Bronchial epithelial cell (primary cell): Measurements from ENCODE around the gene TAPT1. TPM values are rescaled to one million over a fixed set of nuclear protein-coding genes. Genes with fewer than 3 reads are reported as not detected.

ENCODE experiments used
- DNase-seq: peaks from one replicate; pipeline ENCODE4 v3.0.0-alpha.2; 2010; ENCODE audit warnings: low read depth
- FAIRE-seq: peaks from 2 replicates; lab custom pipeline; 2011; peaks lifted over from hg19 to GRCh38; lab: Jason Lieb, UNC
- H3K27me3 ChIP-seq: 2 replicates; pipeline ENCODE4 v1.5.1; 2011; ENCODE audit warnings: low read length; ENCODE audit not compliant: control insufficient read depth, insufficient read depth
- H3K36me3 ChIP-seq: 2 replicates; pipeline ENCODE4 v1.5.1; 2011; ENCODE audit warnings: low read length; ENCODE audit not compliant: control insufficient read depth, insufficient read depth
- H3K4me3 ChIP-seq: 2 replicates; pipeline ENCODE4 v1.5.1; 2011; ENCODE audit warnings: mild to moderate bottlenecking, low read depth, low read length, control low read depth
- CTCF ChIP-seq: IDR thresholded peaks from 2 replicates; pipeline ENCODE4 v1.5.1; 2011; ENCODE audit warnings: mild to moderate bottlenecking, moderate library complexity, low read length, control low read depth, inconsistent platforms; ENCODE audit not compliant: insufficient read depth, severe bottlenecking
- total RNA-seq: library from RNA; depleted of rRNA; stranded (reverse); fragments of >200 nt; gene quantifications from 2 replicates; pipeline ENCODE4 v1.2.1, GENCODE V29; 2014

The TAPT1 gene
- total RNA-seq, 1 donor from 2014 or later: 15.0 TPM

GRCh38 chr4:16233569-16234177 lies 7.4 kb upstream of the TAPT1 start:
- no peak for FAIRE-seq
- DNase-seq: no peak
- no peak for TF ChIP-seq CTCF
- Histone ChIP-seq H3K4me3 (no peak overlapping the region), H3K36me3 (no peaks in the 10 kb centered on the region), H3K27me3 (no peaks in the 10 kb centered on the region)

GRCh38 chr4:16231570-16232245 lies 5.4 kb upstream of the TAPT1 start:
- no peak for TF ChIP-seq CTCF
- FAIRE-seq (no peak), DNase-seq (no peak)
- Histone ChIP-seq H3K36me3 (no peaks in the 10 kb centered on the region), H3K4me3 (no peak overlapping the region), H3K27me3 (no peaks in the 10 kb centered on the region)

GRCh38 chr4:16230308-16230707 lies 4.0 kb upstream of the TAPT1 start:
- H3K4me3 ChIP-seq: no peak overlapping the region
- H3K36me3 ChIP-seq: no peaks in the 10 kb centered on the region
- TF ChIP-seq CTCF: no peak
- DNase-seq (no peak), FAIRE-seq (no peak)
- H3K27me3 ChIP-seq: no peaks in the 10 kb centered on the region

GRCh38 chr4:16229604-16230003 lies 3.3 kb upstream of the TAPT1 start:
- no peak for DNase-seq
- Histone ChIP-seq H3K36me3 (no peaks in the 10 kb centered on the region), H3K4me3 (no peak overlapping the region), H3K27me3 (no peaks in the 10 kb centered on the region)
- no peak for FAIRE-seq
- no peak for TF ChIP-seq CTCF

GRCh38 chr4:16227462-16227868 lies 1.2 kb upstream of the TAPT1 start:
- Histone ChIP-seq H3K4me3 (peak overlapping the region; percentile 64), H3K27me3 (no peaks in the 10 kb centered on the region), H3K36me3 (no peaks in the 10 kb centered on the region)
- FAIRE-seq (no peak), DNase-seq (no peak)
- TF ChIP-seq CTCF: no peak
